ENCODE measurements around the gene FRRS1.
"Not testable (repeated sequence)": the region's sequence is repeated elsewhere in the genome, so short reads cannot be mapped to it uniquely, and the experiment has no call there.

The FRRS1 gene

GRCh38 chr1:99766378-99766800, at the start of gene FRRS1:
Gene FRRS1 (minus strand): TSS chr1:99766635. CDS start chr1:99748768, 17,867 bp downstream.
- no peak for DNase-seq (ENCODE audit: low read depth in 3 of 3, low spot score in 1 of 3)

- no peak for DNase-seq (ENCODE audit: low read depth in 3 of 3, low spot score in 1 of 3)
These were observed 48.0 kb upstream of the FRRS1 start for GRCh38 chr1:99814373-99814900.

GRCh38 chr1:99811747-99812146, 45.3 kb upstream of the FRRS1 start:
- DNase-seq (ENCODE audit: low read depth in 3 of 3, low spot score in 1 of 3) = no peak

GRCh38 chr1:99811075-99811474, 44.6 kb upstream of the FRRS1 start:
- no peak for DNase-seq (ENCODE audit: low read depth in 3 of 3, low spot score in 1 of 3)

GRCh38 chr1:99808391-99809115, 42.1 kb upstream of the FRRS1 start:
- DNase-seq (ENCODE audit: low read depth in 3 of 3, low spot score in 1 of 3) = peak in 2 of 3 donors; percentile 1 to 2

GRCh38 chr1:99806882-99807281, 40.4 kb upstream of the FRRS1 start:
- no peak for DNase-seq (ENCODE audit: low read depth in 3 of 3, low spot score in 1 of 3)

- DNase-seq (ENCODE audit: low read depth in 3 of 3, low spot score in 1 of 3) = no peak
These were observed 35.1 kb upstream of the FRRS1 start for GRCh38 chr1:99801584-99801983.

- not testable (repeated sequence) for DNase-seq (ENCODE audit: low read depth in 3 of 3, low spot score in 1 of 3)
These were observed 27.4 kb upstream of the FRRS1 start for GRCh38 chr1:99793861-99794260.

GRCh38 chr1:99789715-99790114, 23.3 kb upstream of the FRRS1 start:
- DNase-seq (ENCODE audit: low read depth in 3 of 3, low spot score in 1 of 3) = no peak

GRCh38 chr1:99788896-99789295, 22.5 kb upstream of the FRRS1 start:
- no peak for DNase-seq (ENCODE audit: low read depth in 3 of 3, low spot score in 1 of 3)

GRCh38 chr1:99786751-99787501, 20.5 kb upstream of the FRRS1 start:
- no peak for DNase-seq (ENCODE audit: low read depth in 3 of 3, low spot score in 1 of 3)

- DNase-seq (ENCODE audit: low read depth in 3 of 3, low spot score in 1 of 3) = no peak
These were observed 18.4 kb upstream of the FRRS1 start for GRCh38 chr1:99784809-99785255.

GRCh38 chr1:99784143-99784542, 17.7 kb upstream of the FRRS1 start:
- DNase-seq (ENCODE audit: low read depth in 3 of 3, low spot score in 1 of 3) = no peak

- no peak for DNase-seq (ENCODE audit: low read depth in 3 of 3, low spot score in 1 of 3)
These were observed 16.5 kb upstream of the FRRS1 start for GRCh38 chr1:99782920-99783319.

- DNase-seq (ENCODE audit: low read depth in 3 of 3, low spot score in 1 of 3) = no peak
These were observed 16.0 kb upstream of the FRRS1 start for GRCh38 chr1:99782397-99782796.

- no peak for DNase-seq (ENCODE audit: low read depth in 3 of 3, low spot score in 1 of 3)
These were observed 15.4 kb upstream of the FRRS1 start for GRCh38 chr1:99781798-99782197.

- no peak for DNase-seq (ENCODE audit: low read depth in 3 of 3, low spot score in 1 of 3)
These were observed 11.3 kb upstream of the FRRS1 start for GRCh38 chr1:99777752-99778151.

- DNase-seq (ENCODE audit: low read depth in 3 of 3, low spot score in 1 of 3) = no peak
These were observed 9.7 kb upstream of the FRRS1 start for GRCh38 chr1:99776120-99776519.

GRCh38 chr1:99772809-99773208, 6.4 kb upstream of the FRRS1 start:
- DNase-seq (ENCODE audit: low read depth in 3 of 3, low spot score in 1 of 3) = no peak

- no peak for DNase-seq (ENCODE audit: low read depth in 3 of 3, low spot score in 1 of 3)
These were observed 5.1 kb upstream of the FRRS1 start for GRCh38 chr1:99771513-99771918.

GRCh38 chr1:99768524-99769245, 2.2 kb upstream of the FRRS1 start:
- DNase-seq (ENCODE audit: low read depth in 3 of 3, low spot score in 1 of 3) = no peak

- no peak for DNase-seq (ENCODE audit: low read depth in 3 of 3, low spot score in 1 of 3)
These were observed 1.7 kb upstream of the FRRS1 start for GRCh38 chr1:99768104-99768503.

Data from stimulated activated CD4-positive, alpha-beta T cell treated with anti-CD3 and anti-CD28 coated beads, TNF-alpha, amount 100 ng/mL, for 1 hour (primary cell).